GM19372 (cell line): Measurements from ENCODE around the gene TTC23.

Experiments used
- ATAC-seq: cut with Tn5 transposase; IDR thresholded peaks from one replicate; pipeline ENCODE4 v1.9.1; 2021; ENCODE audit warnings: mild to moderate bottlenecking, low read depth, moderate library complexity; ENCODE audit not compliant: unreplicated experiment

The TTC23 gene

GRCh38 chr15:99140590-99140989, 108.8 kb downstream of the TTC23 start:
- no peak for ATAC-seq

GRCh38 chr15:99139276-99139675, 110.1 kb downstream of the TTC23 start:
- ATAC-seq = no peak

- no peak for ATAC-seq
Observed at GRCh38 chr15:99138491-99138982, 110.8 kb downstream of the TTC23 start.

- ATAC-seq = no peak
Observed at GRCh38 chr15:99137877-99138276, 111.5 kb downstream of the TTC23 start.

- no peak for ATAC-seq
Observed at GRCh38 chr15:99137111-99137546, 112.3 kb downstream of the TTC23 start.

- no peak for ATAC-seq
Observed at GRCh38 chr15:99135194-99135593, 114.2 kb downstream of the TTC23 start.

GRCh38 chr15:99134317-99134821, 115.0 kb downstream of the TTC23 start:
- no peak for ATAC-seq

- ATAC-seq = no peak
Observed at GRCh38 chr15:99132634-99133287, 116.6 kb downstream of the TTC23 start.

- ATAC-seq = no peak
Observed at GRCh38 chr15:99132122-99132521, 117.3 kb downstream of the TTC23 start.

- no peak for ATAC-seq
Observed at GRCh38 chr15:99131441-99132023, 117.8 kb downstream of the TTC23 start.

- no peak for ATAC-seq
Observed at GRCh38 chr15:99130765-99131440, 118.5 kb downstream of the TTC23 start.

GRCh38 chr15:99130314-99130713, 119.1 kb downstream of the TTC23 start:
- no peak for ATAC-seq

GRCh38 chr15:99129644-99130043, 119.7 kb downstream of the TTC23 start:
- no peak for ATAC-seq

GRCh38 chr15:99128411-99128810, 121.0 kb downstream of the TTC23 start:
- no peak for ATAC-seq

- no peak for ATAC-seq
Observed at GRCh38 chr15:99127773-99128172, 121.6 kb downstream of the TTC23 start.

GRCh38 chr15:99126930-99127329, 122.5 kb downstream of the TTC23 start:
- ATAC-seq = no peak

GRCh38 chr15:99126131-99126588, 123.2 kb downstream of the TTC23 start:
- ATAC-seq = no peak

- ATAC-seq = no peak
Observed at GRCh38 chr15:99125061-99125891, 124.1 kb downstream of the TTC23 start.

- ATAC-seq = no peak
Observed at GRCh38 chr15:99124641-99125040, 124.7 kb downstream of the TTC23 start.

GRCh38 chr15:99123713-99124451, 125.5 kb downstream of the TTC23 start:
- no peak for ATAC-seq
